Caco-2 (cell line): ENCODE results near the gene LGALS3. TPM values are rescaled to one million over a fixed set of nuclear protein-coding genes. Genes with fewer than 3 reads are reported as not detected.

Experiments used
- BruUV-seq: library from RNA; stranded (reverse); fragments of 400-500 nt; replicated peaks from 2 replicates; lab custom pipeline; 2021; lab: Mats Ljungman, UMichigan
- CTCF ChIA-PET: fragments of 300-600 bp; sonication (Branson Sonifier 250); formaldehyde crosslinking; loops from one replicate; lab custom pipeline; 2022; ENCODE audit warnings: antibody characterized with exemption; lab: Charles Lee
- POLR2A ChIA-PET: fragments of 300-600 bp; sonication (Branson Sonifier 250); formaldehyde crosslinking; loops from one replicate; lab custom pipeline; 2022; ENCODE audit warnings: antibody characterized with exemption; lab: Charles Lee
- DNase-seq, 2 experiments: peaks; one replicate each; pipeline versions ENCODE4 v3.0.0 to v3.0.0-alpha.2; 2020 to 2022
- H3K27me3 ChIP-seq: replicated peaks from 2 replicates; pipeline ENCODE4 v1.6.0; 2011; ENCODE audit warnings: low read length; ENCODE audit not compliant: control insufficient read depth, insufficient read depth
- H3K36me3 ChIP-seq: 2 replicates; pipeline ENCODE4 v1.5.1; 2011; ENCODE audit warnings: low read length; ENCODE audit not compliant: control insufficient read depth, insufficient read depth
- H3K4me1 ChIP-seq: fragments of 250-450 bp; sonication (Bioruptor Pico); 2 replicates; pipeline ENCODE4 v1.5.1; 2020; ENCODE audit warnings: mild to moderate bottlenecking
- H3K4me3 ChIP-seq: 2 replicates; pipeline ENCODE4 v1.5.1; 2011; ENCODE audit warnings: low read depth, mild to moderate bottlenecking, control low read depth, low read length
- H3K9me3 ChIP-seq: fragments of 250-450 bp; sonication (Bioruptor Pico); 2 replicates; pipeline ENCODE4 v1.5.1; 2020; ENCODE audit warnings: mild to moderate bottlenecking, moderate library complexity
- H3K27ac Mint-ChIP-seq: one replicate; pipeline ENCODE4 v1.8.0; 2022; ENCODE audit warnings: mixed read lengths; ENCODE audit not compliant: unreplicated experiment
- H3K27me3 Mint-ChIP-seq: one replicate; pipeline ENCODE4 v1.8.0; 2022; ENCODE audit warnings: mixed read lengths; ENCODE audit not compliant: insufficient read depth, unreplicated experiment
- H3K36me3 Mint-ChIP-seq: one replicate; pipeline ENCODE4 v1.8.0; 2022; ENCODE audit warnings: mild to moderate bottlenecking, mixed read lengths; ENCODE audit not compliant: insufficient read depth, unreplicated experiment
- H3K4me1 Mint-ChIP-seq: one replicate; pipeline ENCODE4 v1.8.0; 2022; ENCODE audit warnings: low read depth, mixed read lengths; ENCODE audit not compliant: unreplicated experiment
- H3K4me3 Mint-ChIP-seq: one replicate; pipeline ENCODE4 v1.8.0; 2022; ENCODE audit warnings: mild to moderate bottlenecking, moderate library complexity, mixed read lengths; ENCODE audit not compliant: unreplicated experiment
- H3K9me3 Mint-ChIP-seq: one replicate; pipeline ENCODE4 v1.8.0; 2022; ENCODE audit warnings: mixed read lengths; ENCODE audit not compliant: unreplicated experiment
- CTCF ChIP-seq, 2 experiments: fragments of 200-600 bp in 1 of 2; IDR thresholded peaks; 1 replicate in 1 of 2; 2 replicates in 1 of 2; pipeline versions ENCODE4 v1.5.1 to v1.8.0; 2011 to 2022; ENCODE audit warnings: antibody characterized with exemption in 1 of 2, control low read depth in 1 of 2, inconsistent platforms in 1 of 2, low read depth in 1 of 2, low read length in 1 of 2, mild to moderate bottlenecking in 1 of 2, moderate library complexity in 1 of 2; ENCODE audit not compliant: insufficient read depth in 1 of 2, severe bottlenecking in 1 of 2, unreplicated experiment in 1 of 2
- intact Hi-C: fragments of 100-400 bp; cut with micrococcal nuclease; formaldehyde crosslinking; loops from one replicate; pipeline ENCODE4 v1.10.0; 2022; ENCODE audit not compliant: unreplicated experiment
- total RNA-seq: library from RNA; stranded (reverse); gene quantifications from 2 replicates; pipeline ENCODE4 v1.2.3, GENCODE V29; 2022

Gene LGALS3
- total RNA-seq, 1 experiment from 2014 or later = 206 TPM

- BruUV-seq = no TSS peak
- CTCF ChIA-PET = interaction anchor here (0.6 kb wide), 1 partner anchor 75 kb away, joined by 5 read pairs; no protein-coding TSS in a partner anchor
- Mint-ChIP-seq H3K4me3 (no peak overlapping the region), H3K27ac (no peak overlapping the region), H3K9me3 (no peaks in the 10 kb centered on the region), H3K4me1 (peaks cover 2% of the 10 kb centered on the region), H3K36me3 (no peaks in the 10 kb centered on the region), H3K27me3 (no peaks in the 10 kb centered on the region)
- TF ChIP-seq CTCF (IDR thresholded peaks at IDR 0.05; ENCODE audit: insufficient read depth in 1 of 2, low read depth in 1 of 2, low read length in 1 of 2, severe bottlenecking in 1 of 2, unreplicated experiment in 1 of 2) = no peak
- peaks cover 4% of the 10 kb centered on the region; the same call in 1 of the 2 replicates for H3K4me1 ChIP-seq
- H3K9me3 ChIP-seq = no peaks in the 10 kb centered on the region
- H3K27me3 ChIP-seq = no peaks in the 10 kb centered on the region
- POLR2A ChIA-PET = no interaction called here
- H3K4me3 ChIP-seq = no peak overlapping the region
- intact Hi-C loops = no loop called here
- H3K36me3 ChIP-seq = no peaks in the 10 kb centered on the region; the same call in 1 of the 2 replicates
- DNase-seq = no peak
Observed at GRCh38 chr14:55085060-55085660, 43.9 kb upstream of the LGALS3 start.

GRCh38 chr14:55086938-55087337 lies 42.1 kb upstream of the LGALS3 start:
- no peak for DNase-seq
- ChIA-PET POLR2A (interaction anchor here (0.7 to 0.9 kb wide), 2 partner anchors 9 to 41 kb away, joined by 3 to 6 read pairs; no protein-coding TSS in a partner anchor), CTCF (no interaction called here)
- TF ChIP-seq CTCF (IDR thresholded peaks at IDR 0.05; ENCODE audit: insufficient read depth in 1 of 2, low read depth in 1 of 2, low read length in 1 of 2, severe bottlenecking in 1 of 2, unreplicated experiment in 1 of 2) = no peak
- Mint-ChIP-seq H3K9me3 (no peaks in the 10 kb centered on the region), H3K4me1 (peaks cover 7% of the 10 kb centered on the region), H3K27me3 (no peaks in the 10 kb centered on the region), H3K27ac (no peak overlapping the region), H3K36me3 (no peaks in the 10 kb centered on the region), H3K4me3 (no peak overlapping the region)
- intact Hi-C loops = no loop called here
- Histone ChIP-seq H3K9me3 (no peaks in the 10 kb centered on the region), H3K4me3 (no peak overlapping the region), H3K27me3 (no peaks in the 10 kb centered on the region), H3K36me3 (no peaks in the 10 kb centered on the region; the same call in 1 of the 2 replicates), H3K4me1 (peaks cover 7% of the 10 kb centered on the region)
- BruUV-seq = no TSS peak

- Mint-ChIP-seq H3K27ac (no peak overlapping the region), H3K27me3 (no peaks in the 10 kb centered on the region), H3K4me1 (peaks cover 7% of the 10 kb centered on the region), H3K9me3 (no peaks in the 10 kb centered on the region), H3K36me3 (no peaks in the 10 kb centered on the region), H3K4me3 (no peak overlapping the region)
- no peak for DNase-seq
- Histone ChIP-seq H3K9me3 (no peaks in the 10 kb centered on the region), H3K36me3 (no peaks in the 10 kb centered on the region; the same call in 1 of the 2 replicates), H3K4me1 (peaks cover 7% of the 10 kb centered on the region), H3K27me3 (no peaks in the 10 kb centered on the region), H3K4me3 (no peak overlapping the region)
- no TSS peak for BruUV-seq
- intact Hi-C loops = no loop called here
- POLR2A ChIA-PET = no interaction called here
- TF ChIP-seq CTCF (IDR thresholded peaks at IDR 0.05; ENCODE audit: insufficient read depth in 1 of 2, low read depth in 1 of 2, low read length in 1 of 2, severe bottlenecking in 1 of 2, unreplicated experiment in 1 of 2) = no peak
- CTCF ChIA-PET = no interaction called here
Observed at GRCh38 chr14:55088356-55088755, 40.7 kb upstream of the LGALS3 start.
